Right lobe of liver (tissue), 6 donors: ENCODE data around the gene MUC5B. TPM values are rescaled to one million over a fixed set of nuclear protein-coding genes. Genes with fewer than 3 reads are reported as not detected.
A peak's percentile ranks its signal among the peaks of the same experiment; 100 is the strongest.

Experiments used
- ATAC-seq, 4 donors: fragments of 200-7000 bp; cut with Tn5 transposase; one replicate each; pipeline ENCODE4 v1.9.1; 2020; ENCODE audit warnings: mild to moderate bottlenecking in 4 of 4, moderate library complexity in 4 of 4
- DNase-seq, 3 donors: peaks; one replicate each; pipeline ENCODE4 v3.0.0-alpha.2; 2020
- H3K27ac ChIP-seq, 3 donors: fragments of 200-600 bp; one replicate each; pipeline ENCODE4 v1.8.0; 2022
- H3K27me3 ChIP-seq, 2 donors: fragments of 200-600 bp; one replicate each; pipeline ENCODE4 v1.8.0; 2022
- H3K36me3 ChIP-seq, 4 donors: fragments of 200-600 bp; sonication (generic) in 1 of 4; one replicate each; pipeline versions ENCODE4 v1.5.1 to v1.8.0; 2017 to 2022; ENCODE audit warnings: control low read depth in 1 of 4
- H3K4me1 ChIP-seq, 4 donors: fragments of 200-600 bp; sonication (generic) in 1 of 4; one replicate each; pipeline versions ENCODE4 v1.5.1 to v1.8.0; 2017 to 2022; ENCODE audit warnings: control low read depth in 1 of 4
- H3K4me3 ChIP-seq, 3 donors: fragments of 200-600 bp; one replicate each; pipeline ENCODE4 v1.8.0; 2022
- H3K9me3 ChIP-seq, 4 donors: fragments of 200-600 bp; sonication (generic) in 1 of 4; one replicate each; pipeline versions ENCODE4 v1.5.1 to v1.8.0; 2017 to 2022; ENCODE audit warnings: control low read depth in 1 of 4
- POLR2A ChIP-seq: fragments of 450-650 bp; IDR thresholded peaks from one replicate; pipeline ENCODE4 v1.6.1; 2017; ENCODE audit warnings: antibody characterized with exemption, mild to moderate bottlenecking
- WGBS: methylation state at CpG from one replicate; pipeline ENCODE4 v1.1.6; 2018; ENCODE audit warnings: low coverage, low lambda C conversion rate; ENCODE audit not compliant: insufficient coverage; ENCODE audit errors: missing lambda C conversion rate; 5-methylcytosine and 5-hydroxymethylcytosine counted together
- intact Hi-C, 2 donors: fragments of 100-400 bp; cut with DNase I; formaldehyde crosslinking; loops; one replicate each; pipeline versions ENCODE4 v1.11.2 to v1.14.1; 2022
- total RNA-seq, 6 experiments: library from RNA; depleted of rRNA in 2 of 6; stranded (reverse); fragments of >200 nt in 2 of 6; fragmentation: NEBNext Ultra II Directional in 3 of 6; extraction: Animal tissue kit (Norgen Biotek cat#: 25700) in 3 of 6; gene quantifications; one replicate each; pipeline versions ENCODE4 v1.1.0 to v1.2.4, GENCODE V29; 2016 to 2023
- TF ChIP-seq, protein P1 (sequence below), 4 donors: fragments of 200-600 bp in 3 of 4; fragments of 450-650 bp in 1 of 4; IDR thresholded peaks; one replicate each; pipeline versions ENCODE4 v1.5.1 to v1.8.0; 2016 to 2022; ENCODE audit warnings: antibody characterized with exemption in 4 of 4, mild to moderate bottlenecking in 2 of 4
- donor health status: DM: no; HTN: yes; CAD: no.
- donor health status: DM: no; HTN: no; CAD: no.
- donor health status: DM: no; HTN: no; CAD: no.
- donor health status: DM: no; HTN: yes; CAD: no.
- donor health status: DM: no; HTN: yes; CAD: no.

MUC5B gene
- total RNA-seq, 6 experiments from 2014 or later = 0.06 to 3.7 (median 0.78) TPM

DNA sequence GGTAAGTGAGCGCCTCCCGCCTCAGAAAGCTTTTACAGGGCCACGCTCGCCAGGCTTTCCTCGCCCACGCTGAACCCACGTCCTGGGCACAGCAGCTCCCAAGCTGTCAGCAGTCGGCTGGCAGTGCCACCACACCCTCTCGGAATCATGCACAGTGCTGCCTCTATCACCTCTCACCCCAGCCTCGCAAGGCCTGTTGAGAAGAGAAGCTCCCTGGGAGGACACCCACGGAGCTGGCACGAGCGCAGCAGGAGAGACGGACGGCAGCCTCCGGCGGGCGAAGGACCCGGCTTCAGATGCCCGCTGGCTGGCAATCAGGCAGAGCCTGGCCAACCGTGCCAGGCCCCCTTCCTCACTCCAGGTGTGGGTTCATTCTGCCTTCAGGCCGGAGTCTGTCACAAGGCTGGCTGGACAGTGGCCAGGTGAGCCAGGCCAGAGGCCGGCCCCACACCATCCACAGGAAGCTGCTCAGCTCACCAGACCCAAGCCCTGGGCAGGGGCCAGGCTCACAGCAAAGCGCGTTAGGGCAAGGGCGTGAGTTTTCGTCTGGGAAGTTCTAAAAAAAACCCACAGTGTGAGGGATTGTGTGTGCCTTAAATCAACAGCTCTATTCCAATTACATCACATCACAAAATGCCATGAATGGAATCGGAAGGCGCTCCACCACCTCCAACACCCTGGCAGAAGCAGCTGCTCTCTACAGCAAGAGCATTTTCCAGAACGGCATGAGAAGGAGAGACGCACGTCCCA, 53.4 kb downstream of the MUC5B start:
- TF ChIP-seq, protein P1, sequence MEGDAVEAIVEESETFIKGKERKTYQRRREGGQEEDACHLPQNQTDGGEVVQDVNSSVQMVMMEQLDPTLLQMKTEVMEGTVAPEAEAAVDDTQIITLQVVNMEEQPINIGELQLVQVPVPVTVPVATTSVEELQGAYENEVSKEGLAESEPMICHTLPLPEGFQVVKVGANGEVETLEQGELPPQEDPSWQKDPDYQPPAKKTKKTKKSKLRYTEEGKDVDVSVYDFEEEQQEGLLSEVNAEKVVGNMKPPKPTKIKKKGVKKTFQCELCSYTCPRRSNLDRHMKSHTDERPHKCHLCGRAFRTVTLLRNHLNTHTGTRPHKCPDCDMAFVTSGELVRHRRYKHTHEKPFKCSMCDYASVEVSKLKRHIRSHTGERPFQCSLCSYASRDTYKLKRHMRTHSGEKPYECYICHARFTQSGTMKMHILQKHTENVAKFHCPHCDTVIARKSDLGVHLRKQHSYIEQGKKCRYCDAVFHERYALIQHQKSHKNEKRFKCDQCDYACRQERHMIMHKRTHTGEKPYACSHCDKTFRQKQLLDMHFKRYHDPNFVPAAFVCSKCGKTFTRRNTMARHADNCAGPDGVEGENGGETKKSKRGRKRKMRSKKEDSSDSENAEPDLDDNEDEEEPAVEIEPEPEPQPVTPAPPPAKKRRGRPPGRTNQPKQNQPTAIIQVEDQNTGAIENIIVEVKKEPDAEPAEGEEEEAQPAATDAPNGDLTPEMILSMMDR (IDR thresholded peaks at IDR 0.05) = no peak
- no peak for TF ChIP-seq POLR2A
- no peaks in the 10 kb centered on the region for H3K9me3 ChIP-seq
- ATAC-seq (peak; percentile 21 to 40 (median 34)), DNase-seq (peak in 1 of 3 donors; percentile 57)
- no peak overlapping the region for H3K27ac ChIP-seq
- H3K27me3 ChIP-seq = no peaks in the 10 kb centered on the region
- no peak overlapping the region for H3K4me3 ChIP-seq
- peaks cover 0 to 42% (median 7%) of the 10 kb centered on the region in 4 donors for H3K36me3 ChIP-seq
- WGBS = 77% methylated on average over 21 of the region's 32 CpGs
- no peaks in the 10 kb centered on the region for H3K4me1 ChIP-seq
- intact Hi-C loops = no loop called here

DNA sequence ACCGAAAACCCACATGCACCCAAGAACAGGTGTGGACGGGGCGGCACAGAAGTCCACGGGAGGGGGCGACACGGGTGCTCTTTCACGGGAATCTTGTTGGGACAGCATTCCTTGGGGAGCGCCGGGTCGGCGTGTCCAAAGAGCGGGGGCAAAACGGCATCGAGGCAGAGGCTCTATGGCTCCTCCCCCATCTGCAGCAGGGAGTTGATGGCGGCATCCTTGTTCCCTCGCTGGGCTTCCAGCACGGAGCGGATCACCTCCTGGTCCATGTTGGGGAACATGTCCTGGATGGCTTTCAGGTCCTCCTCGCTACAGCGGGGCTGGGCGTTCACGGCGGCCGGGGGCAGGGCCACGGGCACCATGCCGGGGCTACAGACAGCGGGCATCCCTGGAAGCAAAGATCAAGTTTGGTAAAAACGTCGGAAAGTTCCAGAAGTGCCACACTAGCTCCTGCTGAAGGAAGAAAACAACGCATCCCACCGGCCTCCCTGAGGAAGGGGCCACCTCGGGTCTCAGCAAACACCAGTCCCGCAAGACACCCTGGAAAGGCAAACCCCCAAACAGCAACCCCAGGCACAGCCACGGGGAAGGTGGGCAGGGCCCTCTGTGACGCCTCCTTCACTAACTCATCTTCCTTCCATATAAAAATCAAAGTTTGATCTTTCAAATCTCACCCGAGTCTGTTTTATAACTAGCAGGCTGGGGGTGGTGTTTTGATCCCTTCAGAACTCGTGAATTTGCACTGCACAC, 54.2 kb downstream of the MUC5B start:
- H3K4me3 ChIP-seq = no peak overlapping the region
- no peak for TF ChIP-seq POLR2A
- TF ChIP-seq, protein P1 (IDR thresholded peaks at IDR 0.05) = no peak
- intact Hi-C loops = no loop called here
- 85% methylated on average over 8 of the region's 37 CpGs for WGBS
- peak in 1 of 3 donors; percentile 41 for DNase-seq
- H3K27ac ChIP-seq = no peak overlapping the region
- no peak for ATAC-seq
- H3K27me3 ChIP-seq = no peaks in the 10 kb centered on the region
- H3K9me3 ChIP-seq = no peaks in the 10 kb centered on the region
- peaks cover 0 to 51% (median 14%) of the 10 kb centered on the region in 4 donors for H3K36me3 ChIP-seq
- no peaks in the 10 kb centered on the region for H3K4me1 ChIP-seq

DNA sequence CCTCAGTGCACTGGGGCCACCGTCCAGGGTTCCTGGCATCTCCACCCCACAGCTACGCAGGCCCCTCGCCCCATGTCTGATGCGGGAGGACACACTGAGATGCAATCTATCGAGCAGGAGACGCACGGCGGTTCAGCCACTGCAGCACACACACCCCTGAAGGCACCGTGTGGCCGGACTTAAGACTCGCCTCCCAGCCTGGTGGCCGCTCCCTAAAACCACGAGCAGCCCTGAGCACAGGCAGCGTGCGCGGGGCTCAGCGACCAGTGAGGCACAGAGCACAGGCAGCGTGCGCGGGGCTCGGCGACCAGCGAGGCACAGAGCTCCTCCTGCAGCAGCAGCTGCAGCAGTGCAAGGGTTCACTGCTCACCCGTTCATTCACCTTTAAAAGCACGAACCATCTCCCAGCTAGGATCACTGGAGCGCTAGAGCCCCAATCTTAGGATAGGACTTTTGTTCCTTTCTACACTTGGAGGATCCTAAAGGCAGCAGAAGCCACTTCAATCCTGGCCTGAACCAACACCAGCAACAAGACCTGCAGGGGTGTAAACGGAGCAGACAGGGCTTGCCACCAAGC, 55.2 kb downstream of the MUC5B start:
- H3K4me1 ChIP-seq = no peaks in the 10 kb centered on the region
- H3K4me3 ChIP-seq = no peak overlapping the region
- no peak overlapping the region for H3K27ac ChIP-seq
- TF ChIP-seq, protein P1 (IDR thresholded peaks at IDR 0.05) = no peak
- no peak for TF ChIP-seq POLR2A
- ATAC-seq = peak in 2 of 4 donors; percentile 4 to 11
- intact Hi-C loops = no loop called here
- peaks cover 0 to 60% (median 17%) of the 10 kb centered on the region in 4 donors for H3K36me3 ChIP-seq
- DNase-seq = peak in 1 of 3 donors; percentile 48
- no peaks in the 10 kb centered on the region for H3K9me3 ChIP-seq
- H3K27me3 ChIP-seq = no peaks in the 10 kb centered on the region
- WGBS = 86% methylated on average over 10 of the region's 27 CpGs

DNA sequence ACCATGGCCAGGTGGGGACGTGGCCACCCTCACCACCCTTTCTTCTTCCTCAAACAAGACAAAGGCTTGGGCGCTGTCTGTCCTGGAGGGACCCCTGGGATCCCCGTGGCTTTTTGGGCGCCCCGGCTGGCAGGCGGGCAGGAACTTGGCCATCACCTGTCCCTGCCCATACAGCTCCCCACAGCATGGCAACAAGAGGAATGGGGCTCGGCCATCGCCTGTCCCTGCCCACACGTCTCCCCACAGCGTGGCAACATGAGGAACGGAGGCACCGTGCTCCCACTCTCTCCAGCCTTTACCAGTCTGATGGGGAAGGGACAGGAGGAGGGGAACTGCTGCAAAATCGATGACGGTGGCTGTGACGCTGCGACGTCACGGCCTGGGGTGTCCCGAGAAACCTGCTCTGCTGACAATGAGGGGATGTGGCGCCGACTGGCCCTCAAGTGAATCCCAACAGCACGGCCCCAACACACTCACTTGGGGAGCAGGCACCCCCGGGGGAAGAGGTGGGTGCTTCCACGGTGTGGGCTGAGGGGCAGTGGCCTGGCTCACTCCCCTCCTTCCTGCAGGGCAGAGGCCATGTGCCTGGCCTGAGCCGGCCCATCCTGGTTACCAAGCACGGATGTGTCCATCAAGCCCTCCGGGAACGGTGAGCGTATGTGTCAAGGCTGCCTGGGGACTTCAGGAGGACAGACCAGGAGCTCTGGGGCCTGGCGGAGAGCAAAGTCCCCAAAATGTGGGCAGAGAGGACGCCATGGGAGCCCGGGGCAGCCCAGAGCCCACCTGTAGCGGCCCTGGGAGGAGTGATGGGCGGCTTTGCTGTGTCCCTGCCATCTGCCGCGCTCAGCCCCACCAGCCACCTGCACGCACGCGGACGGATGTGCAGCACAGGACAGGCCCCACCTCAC, 56.2 kb downstream of the MUC5B start:
- TF ChIP-seq, protein P1 (IDR thresholded peaks at IDR 0.05) = no peak
- no peak for TF ChIP-seq POLR2A
- peaks cover 0 to 70% (median 19%) of the 10 kb centered on the region in 4 donors for H3K36me3 ChIP-seq
- H3K4me1 ChIP-seq = no peaks in the 10 kb centered on the region
- intact Hi-C loops = no loop called here
- H3K9me3 ChIP-seq = no peaks in the 10 kb centered on the region
- H3K27me3 ChIP-seq = no peaks in the 10 kb centered on the region
- DNase-seq (peak in 1 of 3 donors; percentile 46), ATAC-seq (no peak)
- 91% methylated on average over 9 of the region's 40 CpGs for WGBS
- no peak overlapping the region for H3K4me3 ChIP-seq
- H3K27ac ChIP-seq = no peak overlapping the region
